Middle frontal gyrus (tissue), 1 donor: ENCODE results near the gene PROC.

Source experiments
- DNase-seq: peaks from one replicate; pipeline ENCODE4 v3.0.0-alpha.2; 2015; ENCODE audit warnings: low spot score; ENCODE audit errors: extremely low spot score

The PROC gene

GRCh38 chr2:127413782-127414637 is 4.2 kb upstream of the PROC start:
- no peak for DNase-seq

- no peak for DNase-seq
Observed at GRCh38 chr2:127414638-127415592, 3.3 kb upstream of the PROC start.

GRCh38 chr2:127415593-127416505 is 2.4 kb upstream of the PROC start:
- DNase-seq = no peak

GRCh38 chr2:127416506-127417001 is 1.7 kb upstream of the PROC start:
- DNase-seq = no peak

GRCh38 chr2:127417406-127417805 is 821 bp upstream of the PROC start:
- DNase-seq = no peak

- DNase-seq = no peak
Observed at GRCh38 chr2:127419112-127419430, 844 bp downstream of the PROC start.

- DNase-seq = no peak
Observed at GRCh38 chr2:127419448-127420038, 1.3 kb downstream of the PROC start.

- no peak for DNase-seq
Observed at GRCh38 chr2:127420039-127420864, 2.0 kb downstream of the PROC start.

GRCh38 chr2:127421116-127421800 is 3.0 kb downstream of the PROC start:
- DNase-seq = no peak

GRCh38 chr2:127421871-127422558 is 3.8 kb downstream of the PROC start:
- no peak for DNase-seq

- DNase-seq = no peak
Observed at GRCh38 chr2:127422559-127423477, 4.6 kb downstream of the PROC start.

GRCh38 chr2:127423478-127423843 is 5.2 kb downstream of the PROC start:
- no peak for DNase-seq

GRCh38 chr2:127423880-127424279 is 5.7 kb downstream of the PROC start:
- DNase-seq = no peak

- DNase-seq = no peak
Observed at GRCh38 chr2:127424598-127425520, 6.6 kb downstream of the PROC start.

- no peak for DNase-seq
Observed at GRCh38 chr2:127425540-127426490, 7.6 kb downstream of the PROC start.
